ENCODE measurements around the gene LAIR2.
A peak's percentile ranks its signal among the peaks of the same experiment; 100 is the strongest.
"Not testable (repeated sequence)": the region's sequence is repeated elsewhere in the genome, so short reads cannot be mapped to it uniquely, and the experiment has no call there.

Gene LAIR2

GRCh38 chr19:54507824-54508223 is 5.2 kb downstream of the LAIR2 start:
- in situ Hi-C loops (cut with HindIII; ENCODE audit: low sequenced_read_pairs), result no loop called here
- H3K4me3 ChIP-seq (ENCODE audit: low read depth, low read length), result no peak overlapping the region
- no peak for TF ChIP-seq CTCF (IDR thresholded peaks at IDR 0.05; ENCODE audit: low read depth, low read length, missing control alignments)
- DNase-seq (ENCODE audit: low read depth), result no peak

GRCh38 chr19:54508487-54508886 is 5.9 kb downstream of the LAIR2 start:
- DNase-seq (ENCODE audit: low read depth); in situ Hi-C loops (cut with HindIII; ENCODE audit: low sequenced_read_pairs); H3K4me3 ChIP-seq (ENCODE audit: low read depth, low read length): not testable (repeated sequence)

- H3K4me3 ChIP-seq (ENCODE audit: low read depth, low read length); DNase-seq (ENCODE audit: low read depth); in situ Hi-C loops (cut with HindIII; ENCODE audit: low sequenced_read_pairs): not testable (repeated sequence)
Observed at GRCh38 chr19:54509200-54509940, 6.7 kb downstream of the LAIR2 start.

GRCh38 chr19:54515156-54515555 is 12.5 kb downstream of the LAIR2 start:
- no peak for DNase-seq (ENCODE audit: low read depth)
- no peak overlapping the region for H3K4me3 ChIP-seq (ENCODE audit: low read depth, low read length)
- in situ Hi-C loops (cut with HindIII; ENCODE audit: low sequenced_read_pairs), result no loop called here
- TF ChIP-seq CTCF (IDR thresholded peaks at IDR 0.05; ENCODE audit: low read depth, low read length, missing control alignments), result no peak

GRCh38 chr19:54517483-54517882 is 14.9 kb downstream of the LAIR2 start:
- no peak overlapping the region for H3K4me3 ChIP-seq (ENCODE audit: low read depth, low read length)
- in situ Hi-C loops (cut with HindIII; ENCODE audit: low sequenced_read_pairs), result no loop called here
- no peak for TF ChIP-seq CTCF (IDR thresholded peaks at IDR 0.05; ENCODE audit: low read depth, low read length, missing control alignments)
- DNase-seq (ENCODE audit: low read depth), result peak; percentile 9

GRCh38 chr19:54518844-54519243 is 16.2 kb downstream of the LAIR2 start:
- TF ChIP-seq CTCF (IDR thresholded peaks at IDR 0.05; ENCODE audit: low read depth, low read length, missing control alignments), result no peak
- in situ Hi-C loops (cut with HindIII; ENCODE audit: low sequenced_read_pairs), result no loop called here
- DNase-seq (ENCODE audit: low read depth), result no peak
- H3K4me3 ChIP-seq (ENCODE audit: low read depth, low read length), result no peak overlapping the region

GRCh38 chr19:54521022-54521859 is 18.6 kb downstream of the LAIR2 start:
- in situ Hi-C loops (cut with HindIII; ENCODE audit: low sequenced_read_pairs), result no loop called here
- no peak overlapping the region for H3K4me3 ChIP-seq (ENCODE audit: low read depth, low read length)
- DNase-seq (ENCODE audit: low read depth), result no peak
- no peak for TF ChIP-seq CTCF (IDR thresholded peaks at IDR 0.05; ENCODE audit: low read depth, low read length, missing control alignments)
